NCI-H345 treated with DMSO at 0.1 percent for 48 hours (cell line): ENCODE measurements around the gene HLF.

Experiments used
- DNase-seq: peaks from one replicate; lab custom pipeline; 2025; ENCODE audit not compliant: unreplicated experiment; lab: John Stamatoyannopoulos, UW

Gene HLF

GRCh38 chr17:55305321-55306087, 40.7 kb downstream of the HLF start:
- no peak for DNase-seq

DNA sequence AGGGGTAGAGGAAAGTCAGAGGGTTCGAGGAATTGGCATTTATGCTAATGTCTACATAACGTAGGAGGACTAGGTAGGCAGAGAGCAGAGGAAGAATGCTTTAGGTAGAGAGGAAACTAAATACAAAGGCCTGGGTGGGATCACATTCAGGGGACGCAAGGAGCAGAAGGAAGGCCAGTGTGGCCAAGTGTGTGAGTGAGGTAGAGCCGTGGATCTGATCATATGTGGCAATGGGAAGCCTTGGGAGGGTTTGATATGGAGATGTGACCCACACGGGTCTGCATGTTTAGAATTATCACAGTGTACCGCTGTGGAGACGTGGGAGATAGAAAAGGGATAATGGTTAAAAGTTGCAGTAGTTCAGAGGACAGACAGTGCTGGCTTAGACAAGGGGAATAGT, 43.1 kb downstream of the HLF start:
- DNase-seq, result no peak

DNA sequence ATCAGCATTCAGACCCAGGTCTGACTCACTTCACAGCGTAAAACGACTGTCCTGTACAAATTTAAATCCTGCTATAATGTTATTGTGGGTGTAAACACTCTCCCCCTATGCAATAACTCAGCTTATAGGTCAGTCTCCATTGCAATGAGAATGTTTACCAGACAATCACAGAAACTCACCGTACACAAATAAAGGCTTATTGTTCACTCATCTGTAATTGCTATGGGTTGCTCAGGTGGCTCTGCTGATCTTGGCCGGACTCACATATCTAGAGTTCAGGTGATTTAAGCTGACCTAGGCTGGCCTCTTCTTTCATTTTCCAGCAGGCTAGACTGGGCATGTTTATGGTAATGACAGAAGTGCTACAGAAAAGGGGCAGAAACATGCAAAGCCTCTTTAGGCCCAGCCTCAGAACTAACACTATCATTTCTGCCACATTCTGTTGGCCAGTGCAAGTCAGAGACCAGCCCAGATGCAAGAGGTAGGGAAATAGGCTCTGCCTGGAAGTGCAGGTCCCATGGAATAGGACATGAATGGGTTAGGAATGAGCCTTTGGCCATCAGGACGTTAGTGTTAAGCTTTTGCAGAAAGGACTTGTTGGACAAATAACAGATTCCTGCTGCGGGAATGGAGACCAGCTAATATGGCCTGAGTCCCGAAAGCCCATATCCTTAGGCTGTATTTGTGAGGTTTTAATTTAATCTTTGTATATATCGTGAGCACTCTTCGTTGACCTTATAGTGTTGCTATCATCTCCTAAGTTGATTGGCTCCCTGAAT, 44.0 kb downstream of the HLF start:
- DNase-seq, result no peak

- DNase-seq, result no peak
Measured at GRCh38 chr17:55311767-55312375, 47.1 kb downstream of the HLF start.

GRCh38 chr17:55312852-55313251, 48.1 kb downstream of the HLF start:
- no peak for DNase-seq

DNA sequence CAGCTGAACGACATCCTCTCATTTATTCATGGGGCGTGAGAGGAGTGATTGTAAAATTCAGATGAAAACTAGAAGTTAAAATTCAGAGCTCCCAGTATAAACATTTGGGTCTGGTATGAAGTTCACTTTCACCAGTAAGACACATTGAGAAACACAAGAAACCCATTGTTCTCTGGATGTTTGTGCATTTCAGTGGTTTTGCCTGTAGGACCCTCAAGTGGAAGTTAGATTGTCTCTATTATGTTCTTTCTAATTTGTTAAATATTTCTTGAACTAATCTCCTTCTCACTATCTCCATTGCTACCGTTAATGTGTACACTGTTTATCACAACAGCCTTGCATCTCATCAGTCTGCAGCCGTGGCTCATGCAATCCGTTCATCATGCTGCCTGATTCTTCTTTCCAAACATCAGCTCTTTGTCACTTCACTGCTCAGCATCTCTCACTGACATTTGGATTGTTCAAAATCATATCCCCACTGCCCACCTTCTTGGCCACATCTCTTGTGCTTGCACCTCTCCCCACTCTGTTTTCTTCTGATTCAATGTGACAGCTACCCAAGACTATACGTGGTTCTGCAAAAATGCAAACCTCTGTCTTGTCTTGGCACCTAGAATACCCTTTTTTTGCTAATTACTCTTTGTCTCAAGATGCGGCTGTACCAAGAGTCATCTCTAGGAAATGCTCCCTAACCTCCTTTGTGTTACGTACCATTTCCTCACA, 49.5 kb downstream of the HLF start:
- no peak for DNase-seq

DNA sequence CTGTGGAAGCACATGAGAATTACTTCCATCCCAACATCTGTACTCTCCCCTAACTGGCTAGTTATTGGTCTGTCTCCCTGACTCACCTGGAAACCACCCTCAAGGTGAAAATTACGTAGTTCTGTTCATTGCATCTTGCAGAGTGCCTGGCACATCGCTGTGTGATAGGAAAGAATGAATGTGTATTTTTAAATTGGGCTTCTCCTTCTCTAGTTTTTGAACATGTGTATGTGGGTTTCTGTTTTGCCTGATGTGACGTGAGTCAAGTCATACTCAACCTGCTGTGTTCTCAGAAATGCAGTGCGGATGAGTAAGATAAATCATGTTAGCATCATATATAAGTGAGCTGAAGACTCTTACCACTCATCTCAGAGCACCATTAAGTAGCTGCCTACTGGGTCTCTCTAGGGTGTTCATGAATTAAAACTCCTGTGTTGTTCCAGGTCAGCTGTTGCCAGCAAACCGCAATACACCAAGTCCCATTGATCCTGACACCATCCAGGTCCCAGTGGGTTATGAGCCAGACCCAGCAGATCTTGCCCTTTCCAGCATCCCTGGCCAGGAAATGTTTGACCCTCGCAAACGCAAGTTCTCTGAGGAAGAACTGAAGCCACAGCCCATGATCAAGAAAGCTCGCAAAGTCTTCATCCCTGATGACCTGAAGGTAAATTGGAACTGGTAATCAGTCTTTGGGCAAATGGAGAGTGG, 50.2 kb downstream of the HLF start:
- DNase-seq, result no peak

DNA sequence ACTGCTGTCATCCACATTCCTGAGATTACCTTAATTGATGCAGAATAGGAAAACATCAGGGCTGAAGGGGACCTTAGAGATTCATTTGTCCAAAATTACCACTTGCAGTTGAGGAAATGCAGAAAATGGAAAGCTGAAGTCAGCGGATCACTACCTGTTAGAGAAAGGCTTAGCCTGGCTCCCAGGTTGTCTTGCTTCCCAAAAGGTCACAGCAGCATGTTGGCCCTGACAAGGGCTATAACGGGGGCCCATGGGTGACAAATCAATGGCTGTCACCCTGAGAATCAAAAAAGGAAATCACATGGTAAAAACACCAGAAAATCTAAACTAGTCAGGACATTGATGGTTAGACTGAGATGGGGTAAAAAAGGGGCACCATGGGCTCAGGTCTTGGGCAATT, 51.7 kb downstream of the HLF start:
- DNase-seq, result no peak

- DNase-seq, result no peak
Measured at GRCh38 chr17:55317284-55317683, 52.5 kb downstream of the HLF start.

- no peak for DNase-seq
Measured at GRCh38 chr17:55318081-55318480, 53.3 kb downstream of the HLF start.

DNA sequence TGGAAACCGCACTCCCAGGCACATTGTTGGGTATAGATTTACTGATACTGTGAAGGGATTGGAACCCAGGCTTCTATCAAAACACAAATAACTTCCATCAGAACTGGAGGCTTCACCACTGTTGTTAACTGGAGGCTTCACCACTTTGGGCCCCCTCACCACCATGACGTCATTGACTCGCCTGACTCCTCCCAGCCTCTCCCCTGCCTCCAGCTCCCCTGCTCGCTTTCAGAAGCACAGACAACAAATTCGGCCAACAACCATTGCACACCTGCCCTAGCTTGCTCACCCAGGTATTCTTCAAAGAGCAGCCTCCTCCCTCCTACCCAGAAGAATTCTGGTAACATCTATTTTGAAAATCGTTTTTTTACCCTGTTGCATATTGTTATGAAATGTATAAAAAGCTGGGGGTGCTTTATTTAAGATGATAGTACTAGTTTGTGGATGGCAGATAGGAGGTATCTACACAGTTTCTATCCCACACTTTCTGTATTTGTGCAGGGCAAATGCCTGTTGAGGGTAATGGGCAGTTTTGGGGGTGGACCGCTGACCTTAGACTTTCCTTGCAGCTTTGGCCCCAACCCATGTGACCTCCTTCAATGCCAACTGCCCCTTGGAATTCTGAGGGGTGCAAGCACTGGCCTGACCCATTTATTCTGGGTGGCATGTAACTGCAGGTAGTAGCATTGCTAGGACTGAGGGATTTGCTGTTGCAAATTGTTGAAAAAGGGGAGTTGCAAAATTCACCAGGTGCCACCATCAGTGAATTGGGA, 54.1 kb downstream of the HLF start:
- DNase-seq, result no peak

GRCh38 chr17:55319933-55320593, 55.3 kb downstream of the HLF start:
- no peak for DNase-seq

DNA sequence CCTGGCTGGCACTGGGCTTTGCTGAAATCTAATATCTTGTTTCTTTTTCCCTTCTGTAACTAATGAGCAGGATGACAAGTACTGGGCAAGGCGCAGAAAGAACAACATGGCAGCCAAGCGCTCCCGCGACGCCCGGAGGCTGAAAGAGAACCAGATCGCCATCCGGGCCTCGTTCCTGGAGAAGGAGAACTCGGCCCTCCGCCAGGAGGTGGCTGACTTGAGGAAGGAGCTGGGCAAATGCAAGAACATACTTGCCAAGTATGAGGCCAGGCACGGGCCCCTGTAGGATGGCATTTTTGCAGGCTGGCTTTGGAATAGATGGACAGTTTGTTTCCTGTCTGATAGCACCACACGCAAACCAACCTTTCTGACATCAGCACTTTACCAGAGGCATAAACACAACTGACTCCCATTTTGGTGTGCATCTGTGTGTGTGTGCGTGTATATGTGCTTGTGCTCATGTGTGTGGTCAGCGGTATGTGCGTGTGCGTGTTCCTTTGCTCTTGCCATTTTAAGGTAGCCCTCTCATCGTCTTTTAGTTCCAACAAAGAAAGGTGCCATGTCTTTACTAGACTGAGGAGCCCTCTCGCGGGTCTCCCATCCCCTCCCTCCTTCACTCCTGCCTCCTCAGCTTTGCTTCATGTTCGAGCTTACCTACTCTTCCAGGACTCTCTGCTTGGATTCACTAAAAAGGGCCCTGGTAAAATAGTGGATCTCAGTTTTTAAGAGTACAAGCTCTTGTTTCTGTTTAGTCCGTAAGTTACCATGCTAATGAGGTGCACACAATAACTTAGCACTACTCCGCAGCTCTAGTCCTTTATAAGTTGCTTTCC, 56.0 kb downstream of the HLF start:
- DNase-seq, result no peak

DNA sequence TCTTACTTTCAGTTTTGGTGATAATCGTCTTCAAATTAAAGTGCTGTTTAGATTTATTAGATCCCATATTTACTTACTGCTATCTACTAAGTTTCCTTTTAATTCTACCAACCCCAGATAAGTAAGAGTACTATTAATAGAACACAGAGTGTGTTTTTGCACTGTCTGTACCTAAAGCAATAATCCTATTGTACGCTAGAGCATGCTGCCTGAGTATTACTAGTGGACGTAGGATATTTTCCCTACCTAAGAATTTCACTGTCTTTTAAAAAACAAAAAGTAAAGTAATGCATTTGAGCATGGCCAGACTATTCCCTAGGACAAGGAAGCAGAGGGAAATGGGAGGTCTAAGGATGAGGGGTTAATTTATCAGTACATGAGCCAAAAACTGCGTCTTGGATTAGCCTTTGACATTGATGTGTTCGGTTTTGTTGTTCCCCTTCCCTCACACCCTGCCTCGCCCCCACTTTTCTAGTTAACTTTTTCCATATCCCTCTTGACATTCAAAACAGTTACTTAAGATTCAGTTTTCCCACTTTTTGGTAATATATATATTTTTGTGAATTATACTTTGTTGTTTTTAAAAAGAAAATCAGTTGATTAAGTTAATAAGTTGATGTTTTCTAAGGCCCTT, 56.8 kb downstream of the HLF start:
- DNase-seq, result no peak

DNA sequence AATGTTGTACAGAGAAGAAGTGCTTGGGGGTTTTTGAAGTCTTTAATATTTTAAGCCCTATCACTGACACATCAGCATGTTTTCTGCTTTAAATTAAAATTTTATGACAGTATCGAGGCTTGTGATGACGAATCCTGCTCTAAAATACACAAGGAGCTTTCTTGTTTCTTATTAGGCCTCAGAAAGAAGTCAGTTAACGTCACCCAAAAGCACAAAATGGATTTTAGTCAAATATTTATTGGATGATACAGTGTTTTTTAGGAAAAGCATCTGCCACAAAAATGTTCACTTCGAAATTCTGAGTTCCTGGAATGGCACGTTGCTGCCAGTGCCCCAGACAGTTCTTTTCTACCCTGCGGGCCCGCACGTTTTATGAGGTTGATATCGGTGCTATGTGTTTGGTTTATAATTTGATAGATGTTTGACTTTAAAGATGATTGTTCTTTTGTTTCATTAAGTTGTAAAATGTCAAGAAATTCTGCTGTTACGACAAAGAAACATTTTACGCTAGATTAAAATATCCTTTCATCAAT, 57.8 kb downstream of the HLF start:
- no peak for DNase-seq

DNA sequence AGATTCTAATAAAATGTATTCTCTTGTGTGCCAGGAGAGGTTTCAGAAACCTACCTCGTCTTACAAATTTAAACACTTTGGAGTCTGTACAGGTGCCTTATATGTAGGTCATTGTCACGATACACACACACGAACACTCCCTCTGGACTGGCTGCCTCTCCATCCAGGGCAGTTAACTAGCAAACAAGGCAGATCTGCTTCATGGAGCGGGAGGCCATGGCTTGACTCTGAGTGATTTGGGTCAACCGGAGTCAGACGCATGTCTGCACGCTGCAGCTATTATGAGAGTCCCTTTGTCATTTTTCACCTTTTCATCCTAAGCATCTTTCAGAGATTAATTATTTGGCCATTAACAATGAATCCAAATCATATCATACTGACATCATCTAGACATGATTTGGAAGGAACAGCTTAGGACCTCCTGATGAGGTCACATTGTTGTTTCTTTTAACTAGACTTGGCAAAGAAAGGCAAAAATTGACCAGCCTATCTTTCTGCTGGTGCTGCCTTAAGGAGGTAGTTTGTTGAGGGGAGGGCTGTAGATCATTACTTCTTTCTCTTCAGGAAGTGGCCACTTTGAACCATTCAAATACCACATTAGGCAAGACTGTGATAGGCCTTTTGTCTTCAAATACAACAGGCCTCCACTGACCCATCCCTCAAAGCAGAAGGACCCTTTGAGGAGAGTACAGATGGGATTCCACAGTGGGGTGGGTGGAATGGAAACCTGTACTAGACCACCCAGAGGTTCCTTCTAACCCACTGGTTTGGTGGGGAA, 58.9 kb downstream of the HLF start:
- no peak for DNase-seq

GRCh38 chr17:55324296-55324978, 59.7 kb downstream of the HLF start:
- no peak for DNase-seq
